ENCODE measurements around the gene METTL25. TPM values are rescaled to one million over a fixed set of nuclear protein-coding genes. Genes with fewer than 3 reads are reported as not detected.

The METTL25 gene
- total RNA-seq, 1 donor from 2014 or later, result 8.0 TPM

DNA sequence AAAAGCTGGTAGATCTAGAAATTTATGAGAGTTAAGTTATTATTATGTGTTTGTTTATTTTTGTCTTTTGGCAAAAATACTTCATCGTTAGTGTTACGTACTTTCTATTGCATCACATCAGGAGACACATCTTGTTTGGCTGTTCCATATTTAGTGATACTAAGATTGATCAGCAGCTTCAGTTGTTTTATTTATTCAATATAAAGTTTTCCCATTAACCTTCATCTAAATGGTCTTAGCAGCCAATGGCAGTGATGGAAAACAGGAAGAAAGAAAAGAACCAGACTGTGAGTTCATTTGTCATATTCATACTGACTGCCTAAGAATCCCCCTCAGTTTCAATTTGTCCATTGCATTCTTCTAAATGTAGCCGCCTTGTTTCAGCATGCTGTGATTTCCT, 122.3 kb downstream of the METTL25 start:
- no peaks in the 10 kb centered on the region for H3K4me1 Mint-ChIP-seq
- H3K9me3 Mint-ChIP-seq, result peaks cover 9% of the 10 kb centered on the region
- DNase-seq (ENCODE audit: low read depth, low spot score), result no peak
- no peaks in the 10 kb centered on the region for H3K27me3 Mint-ChIP-seq (ENCODE audit: low read depth)
- TF ChIP-seq, protein P1, sequence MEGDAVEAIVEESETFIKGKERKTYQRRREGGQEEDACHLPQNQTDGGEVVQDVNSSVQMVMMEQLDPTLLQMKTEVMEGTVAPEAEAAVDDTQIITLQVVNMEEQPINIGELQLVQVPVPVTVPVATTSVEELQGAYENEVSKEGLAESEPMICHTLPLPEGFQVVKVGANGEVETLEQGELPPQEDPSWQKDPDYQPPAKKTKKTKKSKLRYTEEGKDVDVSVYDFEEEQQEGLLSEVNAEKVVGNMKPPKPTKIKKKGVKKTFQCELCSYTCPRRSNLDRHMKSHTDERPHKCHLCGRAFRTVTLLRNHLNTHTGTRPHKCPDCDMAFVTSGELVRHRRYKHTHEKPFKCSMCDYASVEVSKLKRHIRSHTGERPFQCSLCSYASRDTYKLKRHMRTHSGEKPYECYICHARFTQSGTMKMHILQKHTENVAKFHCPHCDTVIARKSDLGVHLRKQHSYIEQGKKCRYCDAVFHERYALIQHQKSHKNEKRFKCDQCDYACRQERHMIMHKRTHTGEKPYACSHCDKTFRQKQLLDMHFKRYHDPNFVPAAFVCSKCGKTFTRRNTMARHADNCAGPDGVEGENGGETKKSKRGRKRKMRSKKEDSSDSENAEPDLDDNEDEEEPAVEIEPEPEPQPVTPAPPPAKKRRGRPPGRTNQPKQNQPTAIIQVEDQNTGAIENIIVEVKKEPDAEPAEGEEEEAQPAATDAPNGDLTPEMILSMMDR (conservative IDR thresholded peaks at IDR 0.05), result no peak
- H3K36me3 Mint-ChIP-seq (ENCODE audit: low read depth), result no peaks in the 10 kb centered on the region
- H3K27ac Mint-ChIP-seq (ENCODE audit: unreplicated experiment), result no peak overlapping the region
- H3K4me3 Mint-ChIP-seq, result no peak overlapping the region

DNA sequence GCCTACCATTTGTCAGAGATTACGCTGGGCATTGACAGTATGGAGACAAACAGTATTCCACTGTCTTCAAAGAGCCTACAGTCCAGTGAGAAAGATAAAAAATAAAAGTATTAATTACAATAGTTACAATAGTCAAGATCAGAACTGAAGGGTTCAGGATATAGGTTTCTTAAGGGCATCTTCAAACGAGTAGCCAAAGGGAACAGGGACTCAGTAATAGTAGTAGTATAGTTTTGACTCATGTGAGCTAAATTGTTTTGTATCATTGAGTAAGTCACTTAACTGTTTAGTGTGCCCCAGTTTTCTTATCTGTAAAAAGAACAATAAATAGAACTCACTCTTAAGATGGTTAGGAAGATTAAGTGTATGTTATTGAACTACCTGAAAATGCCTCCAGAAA, 123.6 kb downstream of the METTL25 start:
- Mint-ChIP-seq H3K27ac (ENCODE audit: unreplicated experiment) (no peak overlapping the region), H3K36me3 (ENCODE audit: low read depth) (no peaks in the 10 kb centered on the region), H3K4me1 (no peaks in the 10 kb centered on the region), H3K9me3 (peaks cover 9% of the 10 kb centered on the region), H3K27me3 (ENCODE audit: low read depth) (no peaks in the 10 kb centered on the region), H3K4me3 (no peak overlapping the region)
- no peak for DNase-seq (ENCODE audit: low read depth, low spot score)
- TF ChIP-seq, protein P1 (conservative IDR thresholded peaks at IDR 0.05), result no peak

DNA sequence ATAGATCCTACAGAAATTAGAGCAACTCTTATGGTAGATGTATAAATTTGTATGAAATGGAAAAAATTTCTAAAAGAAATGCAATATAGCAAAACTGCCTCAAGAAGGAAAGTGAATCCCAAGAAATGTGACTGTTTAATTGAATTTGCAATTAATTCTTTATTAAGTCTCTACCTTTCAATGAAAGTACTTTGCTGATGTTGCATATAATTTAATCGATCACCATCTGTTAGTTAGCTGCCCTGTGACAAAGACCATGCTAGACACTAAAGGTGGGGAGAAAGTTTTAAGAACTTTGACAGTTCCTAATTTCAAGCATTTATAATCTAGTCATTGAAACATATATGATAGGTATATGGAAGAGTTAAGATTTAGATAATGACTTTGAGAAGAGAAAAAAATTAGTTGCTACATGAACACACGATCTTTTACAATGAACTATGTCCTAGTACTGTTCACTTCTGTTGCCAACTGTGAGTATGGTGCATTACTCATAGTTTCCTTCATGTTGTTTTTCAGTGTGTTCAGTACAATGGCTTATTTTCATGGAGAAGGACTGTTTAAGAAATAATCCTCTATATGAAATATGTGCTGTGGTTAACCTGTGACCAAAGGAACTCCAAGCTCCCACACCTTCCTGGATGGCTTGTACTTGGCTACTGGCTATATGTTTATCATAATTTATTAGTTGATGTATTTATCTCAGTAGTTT, 128.4 kb downstream of the METTL25 start:
- no peak for DNase-seq (ENCODE audit: low read depth, low spot score)
- H3K9me3 Mint-ChIP-seq, result peaks cover 12% of the 10 kb centered on the region

DNA sequence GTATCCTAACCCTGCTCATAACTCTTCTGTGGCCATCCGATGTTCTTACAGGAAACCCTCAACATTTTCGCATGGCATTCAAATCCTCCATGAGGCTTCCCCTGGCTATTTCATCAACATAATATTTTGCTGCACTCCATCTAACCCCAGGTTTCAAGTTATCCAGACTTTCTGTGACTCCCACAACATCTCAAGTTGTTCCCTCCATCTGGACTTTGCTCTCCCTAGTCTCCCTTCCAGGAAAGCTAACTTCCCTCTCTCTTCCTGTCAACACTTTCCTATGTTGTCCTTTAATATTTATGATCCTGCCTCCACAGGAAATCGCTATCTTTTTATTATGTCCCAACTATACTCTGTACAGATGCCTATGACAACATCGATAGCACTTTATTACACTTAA, 146.1 kb downstream of the METTL25 start:
- Mint-ChIP-seq H3K36me3 (ENCODE audit: low read depth) (no peaks in the 10 kb centered on the region), H3K4me3 (no peak overlapping the region)

More for the DNA sequence above, 128.4 kb downstream of the METTL25 start:
- Mint-ChIP-seq H3K4me3 (no peak overlapping the region), H3K4me1 (no peaks in the 10 kb centered on the region), H3K27me3 (ENCODE audit: low read depth) (no peaks in the 10 kb centered on the region), H3K27ac (ENCODE audit: unreplicated experiment) (no peak overlapping the region), H3K36me3 (ENCODE audit: low read depth) (no peaks in the 10 kb centered on the region)
- TF ChIP-seq, protein P1 (conservative IDR thresholded peaks at IDR 0.05), result no peak

DNA sequence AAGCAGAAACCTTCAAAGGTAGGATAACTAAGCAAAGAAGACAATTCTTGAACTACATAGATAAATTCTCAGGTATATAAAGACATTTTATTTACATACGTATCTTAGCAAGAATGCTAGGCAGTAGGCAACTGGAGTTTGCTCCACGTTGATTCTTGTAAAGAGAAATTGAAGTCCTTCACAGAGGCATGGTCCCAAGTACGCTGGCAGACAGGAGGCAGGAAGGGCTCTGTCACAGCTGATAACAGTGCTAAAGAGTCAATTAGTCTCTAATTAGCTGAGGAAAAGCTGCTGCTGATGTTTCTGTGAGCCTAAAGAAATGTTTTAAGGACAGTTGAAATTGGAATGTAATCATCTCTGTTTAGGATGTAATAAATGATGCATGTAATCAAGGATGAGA, 146.8 kb downstream of the METTL25 start:
- DNase-seq (ENCODE audit: low read depth, low spot score), result no peak
- Mint-ChIP-seq H3K27ac (ENCODE audit: unreplicated experiment) (no peak overlapping the region), H3K4me1 (no peaks in the 10 kb centered on the region), H3K9me3 (no peaks in the 10 kb centered on the region), H3K4me3 (no peak overlapping the region), H3K36me3 (ENCODE audit: low read depth) (no peaks in the 10 kb centered on the region), H3K27me3 (ENCODE audit: low read depth) (peaks cover 19% of the 10 kb centered on the region)
- TF ChIP-seq, protein P1 (conservative IDR thresholded peaks at IDR 0.05), result no peak

More for the DNA sequence above, 146.1 kb downstream of the METTL25 start:
- Mint-ChIP-seq H3K27ac (ENCODE audit: unreplicated experiment) (no peak overlapping the region), H3K9me3 (no peaks in the 10 kb centered on the region), H3K27me3 (ENCODE audit: low read depth) (peaks cover 19% of the 10 kb centered on the region), H3K4me1 (no peaks in the 10 kb centered on the region)
- DNase-seq (ENCODE audit: low read depth, low spot score), result no peak
- TF ChIP-seq, protein P1 (conservative IDR thresholded peaks at IDR 0.05), result no peak
